Right atrium auricular region (tissue), 2 donors: Measurements from ENCODE around the gene MPIG6B. TPM values are rescaled to one million over a fixed set of nuclear protein-coding genes. Genes with fewer than 3 reads are reported as not detected.
A peak's percentile ranks its signal among the peaks of the same experiment; 100 is the strongest.

Source experiments
- DNase-seq: peaks from one replicate; pipeline ENCODE4 v3.0.0-alpha.2; 2019; ENCODE audit warnings: low spot score
- H3K27ac ChIP-seq, 2 donors: fragments of 200-600 bp; sonication (generic); 1 replicate in 1 of 2; 2 replicates in 1 of 2; pipeline ENCODE4 v1.5.1; 2016 to 2019
- H3K27me3 ChIP-seq, 2 donors: fragments of 200-600 bp; sonication (generic); one replicate each; pipeline versions ENCODE4 v1.5.1 to v1.6.0; 2017 to 2019
- H3K36me3 ChIP-seq: fragments of 200-600 bp; sonication (generic); one replicate; pipeline ENCODE4 v1.5.1; 2016
- H3K4me1 ChIP-seq, 2 donors: fragments of 200-600 bp; sonication (generic); one replicate each; pipeline versions ENCODE4 v1.5.1 to v1.6.0; 2017 to 2019
- H3K4me3 ChIP-seq, 2 donors: fragments of 200-600 bp; sonication (generic); 1 replicate in 1 of 2; 2 replicates in 1 of 2; pipeline ENCODE4 v1.5.1; 2017 to 2019; ENCODE audit warnings: mild to moderate bottlenecking in 1 of 2, moderate library complexity in 1 of 2
- H3K9me3 ChIP-seq, 2 donors: fragments of 200-600 bp; sonication (generic); one replicate each; pipeline ENCODE4 v1.5.1; 2019
- total RNA-seq, 2 donors: library from RNA; depleted of rRNA; stranded (reverse); fragments of >200 nt; gene quantifications; one replicate each; pipeline ENCODE4 v1.1.0, GENCODE V29; 2016
- TF ChIP-seq, protein P1 (sequence below), 2 donors: fragments of 200-600 bp; sonication (generic); IDR thresholded peaks; one replicate each; pipeline ENCODE4 v1.5.1; 2019; ENCODE audit warnings: antibody characterized with exemption in 2 of 2

MPIG6B gene
- total RNA-seq, 2 donors from 2014 or later: 0.55 TPM; not detected in 1

DNA sequence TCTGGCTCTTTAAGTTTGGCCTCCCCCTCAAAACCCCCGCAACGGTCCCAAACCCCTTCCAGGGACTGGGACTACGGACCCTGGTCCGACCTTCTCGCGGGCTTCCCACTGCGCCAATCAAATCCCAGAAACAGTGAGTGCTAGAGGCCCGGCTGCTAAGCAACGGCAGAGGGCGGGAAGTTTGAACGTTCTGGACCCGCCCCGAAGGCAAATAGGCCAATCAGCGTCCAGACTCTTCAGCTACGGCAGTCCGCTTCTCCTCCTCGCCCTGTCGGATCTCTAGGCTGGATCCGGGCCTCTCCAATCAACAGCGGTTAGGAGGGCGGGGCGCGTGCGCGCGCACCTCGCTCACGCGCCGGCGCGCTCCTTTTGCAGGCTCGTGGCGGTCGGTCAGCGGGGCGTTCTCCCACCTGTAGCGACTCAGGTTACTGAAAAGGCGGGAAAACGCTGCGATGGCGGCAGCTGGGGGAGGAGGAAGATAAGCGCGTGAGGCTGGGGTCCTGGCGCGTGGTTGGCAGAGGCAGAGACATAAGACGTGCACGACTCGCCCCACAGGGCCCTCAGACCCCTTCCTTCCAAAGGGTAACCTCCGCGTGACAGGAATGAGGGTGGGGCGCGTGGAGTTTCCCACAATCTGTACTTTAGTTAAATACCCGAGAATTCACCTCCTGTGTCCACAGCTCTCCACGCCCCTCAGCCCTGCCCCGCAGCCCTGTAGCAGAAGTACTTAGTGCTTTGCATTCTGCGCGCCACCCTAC lies 16.6 kb downstream of the MPIG6B start, which contains the start of gene MSH5:
MSH5 (plus strand) TSS at position 367 of the 758 bp plus-strand sequence. CDS start 462 bp downstream, outside the sequence.
- H3K27ac ChIP-seq: peak within 1 kb of the TSS; percentile 41 to 43
- H3K36me3 ChIP-seq: no peaks in the 10 kb centered on the region
- TF ChIP-seq, protein P1, sequence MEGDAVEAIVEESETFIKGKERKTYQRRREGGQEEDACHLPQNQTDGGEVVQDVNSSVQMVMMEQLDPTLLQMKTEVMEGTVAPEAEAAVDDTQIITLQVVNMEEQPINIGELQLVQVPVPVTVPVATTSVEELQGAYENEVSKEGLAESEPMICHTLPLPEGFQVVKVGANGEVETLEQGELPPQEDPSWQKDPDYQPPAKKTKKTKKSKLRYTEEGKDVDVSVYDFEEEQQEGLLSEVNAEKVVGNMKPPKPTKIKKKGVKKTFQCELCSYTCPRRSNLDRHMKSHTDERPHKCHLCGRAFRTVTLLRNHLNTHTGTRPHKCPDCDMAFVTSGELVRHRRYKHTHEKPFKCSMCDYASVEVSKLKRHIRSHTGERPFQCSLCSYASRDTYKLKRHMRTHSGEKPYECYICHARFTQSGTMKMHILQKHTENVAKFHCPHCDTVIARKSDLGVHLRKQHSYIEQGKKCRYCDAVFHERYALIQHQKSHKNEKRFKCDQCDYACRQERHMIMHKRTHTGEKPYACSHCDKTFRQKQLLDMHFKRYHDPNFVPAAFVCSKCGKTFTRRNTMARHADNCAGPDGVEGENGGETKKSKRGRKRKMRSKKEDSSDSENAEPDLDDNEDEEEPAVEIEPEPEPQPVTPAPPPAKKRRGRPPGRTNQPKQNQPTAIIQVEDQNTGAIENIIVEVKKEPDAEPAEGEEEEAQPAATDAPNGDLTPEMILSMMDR (IDR thresholded peaks at IDR 0.05): no peak
- H3K4me1 ChIP-seq: peaks cover 0 to 43% of the 10 kb centered on the region in 2 donors
- peak within 1 kb of the TSS; percentile 62 to 66 for H3K4me3 ChIP-seq
- no peaks in the 10 kb centered on the region for H3K9me3 ChIP-seq
- DNase-seq: peak; percentile 99
- H3K27me3 ChIP-seq: no peaks in the 10 kb centered on the region

DNA sequence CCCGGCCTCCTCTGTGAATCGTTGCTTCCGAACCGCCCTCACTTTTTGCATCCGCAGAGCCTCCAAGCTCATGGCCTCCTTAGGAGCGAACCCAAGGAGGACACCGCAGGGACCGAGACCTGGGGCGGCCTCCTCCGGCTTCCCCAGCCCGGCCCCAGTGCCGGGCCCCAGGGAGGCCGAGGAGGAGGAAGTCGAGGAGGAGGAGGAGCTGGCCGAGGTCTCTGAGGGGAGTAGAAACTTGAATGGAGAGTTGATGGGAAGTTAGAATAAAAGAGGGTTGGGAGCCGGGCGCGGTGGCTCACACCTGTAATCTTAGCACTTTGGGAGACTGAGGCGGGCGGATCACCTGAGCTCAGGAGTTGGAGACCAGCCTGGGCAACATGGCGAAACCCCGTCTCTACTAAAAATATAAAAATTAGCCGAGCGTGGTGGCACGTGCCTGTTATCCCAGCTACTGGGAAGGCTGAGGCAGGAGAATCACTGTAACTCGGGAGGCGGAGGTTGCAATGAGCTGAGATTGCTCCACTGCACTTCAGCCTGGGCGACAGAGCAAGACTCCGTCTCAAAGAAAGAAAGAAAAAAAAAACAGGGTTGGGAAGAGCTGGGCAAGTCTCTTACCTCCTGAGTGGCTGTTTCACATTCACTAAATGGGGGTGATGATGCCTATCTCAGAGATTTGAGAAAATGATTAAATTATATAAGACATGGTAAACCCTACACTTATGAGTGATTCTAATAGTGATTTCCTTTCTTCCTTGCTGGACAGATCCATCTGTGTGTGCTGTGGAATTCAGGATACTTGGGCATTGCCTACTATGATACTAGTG lies 17.4 kb downstream of the MPIG6B start:
- DNase-seq: no peak
- Histone ChIP-seq H3K4me3 (peak overlapping the region; percentile 62 to 66), H3K9me3 (no peaks in the 10 kb centered on the region), H3K4me1 (peaks cover 0 to 38% of the 10 kb centered on the region in 2 donors), H3K27me3 (no peaks in the 10 kb centered on the region), H3K36me3 (no peaks in the 10 kb centered on the region), H3K27ac (peak overlapping the region; percentile 41 to 43)
- TF ChIP-seq, protein P1 (IDR thresholded peaks at IDR 0.05): no peak

DNA sequence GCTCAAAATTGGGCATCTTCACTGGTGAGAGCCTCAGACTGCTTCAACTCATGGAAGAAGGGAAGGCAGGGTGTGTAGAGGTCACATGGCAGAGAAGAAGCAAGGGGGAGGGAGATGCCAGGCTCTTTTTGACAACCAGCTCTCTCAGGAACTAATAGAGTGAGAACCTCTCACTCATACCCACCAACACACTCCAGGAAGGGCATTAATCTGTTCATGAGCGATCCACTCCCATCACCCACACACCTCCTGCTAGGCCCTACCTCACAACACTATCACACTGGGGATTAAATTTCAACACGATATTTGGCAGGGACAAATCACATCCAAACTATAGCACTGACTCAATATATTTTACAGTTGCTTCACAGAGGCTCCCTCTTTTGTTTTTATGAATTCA lies 18.6 kb downstream of the MPIG6B start:
- TF ChIP-seq, protein P1 (IDR thresholded peaks at IDR 0.05): no peak
- peaks cover 0 to 34% of the 10 kb centered on the region in 2 donors for H3K4me1 ChIP-seq

DNA sequence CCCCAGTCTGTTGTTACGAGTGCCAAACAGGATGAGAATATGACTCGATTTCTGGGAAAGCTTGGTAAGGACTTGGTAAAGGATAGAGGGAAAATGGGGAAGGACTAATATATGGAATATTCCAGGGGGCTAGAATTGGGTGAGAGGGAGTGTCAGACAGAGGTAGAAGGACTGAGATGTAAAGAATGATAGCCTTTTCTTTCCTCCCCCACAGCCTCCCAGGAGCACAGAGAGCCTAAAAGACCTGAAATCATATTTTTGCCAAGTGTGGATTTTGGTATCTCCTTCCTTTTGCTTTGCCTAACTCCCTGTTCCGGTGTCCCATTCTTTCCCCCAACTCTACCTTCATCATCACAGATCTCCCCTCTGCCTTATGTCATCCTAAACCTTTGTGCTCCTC lies 19.7 kb downstream of the MPIG6B start:
- TF ChIP-seq, protein P1 (IDR thresholded peaks at IDR 0.05): no peak

More for the DNA sequence above, 18.6 kb downstream of the MPIG6B start:
- no peaks in the 10 kb centered on the region for H3K9me3 ChIP-seq
- no peak for DNase-seq
- H3K4me3 ChIP-seq: no peak overlapping the region
- H3K27me3 ChIP-seq: no peaks in the 10 kb centered on the region
- H3K27ac ChIP-seq: no peak overlapping the region
- H3K36me3 ChIP-seq: no peaks in the 10 kb centered on the region

DNA sequence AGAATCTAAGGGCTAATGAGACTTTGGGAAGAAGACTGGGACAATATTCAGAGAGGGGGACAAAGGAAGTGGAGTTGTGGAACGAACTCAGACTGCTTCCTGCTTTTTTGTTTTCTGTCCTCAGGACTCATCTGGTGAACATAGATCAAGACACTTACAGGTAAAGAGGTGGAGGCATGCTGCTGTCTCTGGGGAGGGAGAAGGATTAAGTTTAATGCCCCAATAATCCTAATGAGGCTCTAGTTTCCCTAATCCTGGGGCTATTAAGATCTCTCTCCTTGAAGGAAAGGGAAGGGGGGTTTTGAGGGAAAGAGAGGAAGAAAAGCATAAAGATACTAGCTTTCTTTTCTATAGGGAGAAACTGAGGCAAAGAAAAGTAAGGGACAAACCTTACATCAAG lies 21.2 kb downstream of the MPIG6B start:
- Histone ChIP-seq H3K27me3 (no peaks in the 10 kb centered on the region), H3K36me3 (no peaks in the 10 kb centered on the region), H3K9me3 (no peaks in the 10 kb centered on the region), H3K4me1 (peaks cover 0 to 9% of the 10 kb centered on the region in 2 donors), H3K27ac (no peak overlapping the region), H3K4me3 (no peak overlapping the region)
- no peak for DNase-seq
- TF ChIP-seq, protein P1 (IDR thresholded peaks at IDR 0.05): no peak

More for the DNA sequence above, 19.7 kb downstream of the MPIG6B start:
- H3K4me3 ChIP-seq: no peak overlapping the region
- no peaks in the 10 kb centered on the region for H3K36me3 ChIP-seq
- peaks cover 0 to 24% of the 10 kb centered on the region in 2 donors for H3K4me1 ChIP-seq
- no peak for DNase-seq
- H3K27me3 ChIP-seq: no peaks in the 10 kb centered on the region
- no peak overlapping the region for H3K27ac ChIP-seq
- H3K9me3 ChIP-seq: no peaks in the 10 kb centered on the region
